ENCODE measurements around the gene MYO1B.

Gene MYO1B

DNA sequence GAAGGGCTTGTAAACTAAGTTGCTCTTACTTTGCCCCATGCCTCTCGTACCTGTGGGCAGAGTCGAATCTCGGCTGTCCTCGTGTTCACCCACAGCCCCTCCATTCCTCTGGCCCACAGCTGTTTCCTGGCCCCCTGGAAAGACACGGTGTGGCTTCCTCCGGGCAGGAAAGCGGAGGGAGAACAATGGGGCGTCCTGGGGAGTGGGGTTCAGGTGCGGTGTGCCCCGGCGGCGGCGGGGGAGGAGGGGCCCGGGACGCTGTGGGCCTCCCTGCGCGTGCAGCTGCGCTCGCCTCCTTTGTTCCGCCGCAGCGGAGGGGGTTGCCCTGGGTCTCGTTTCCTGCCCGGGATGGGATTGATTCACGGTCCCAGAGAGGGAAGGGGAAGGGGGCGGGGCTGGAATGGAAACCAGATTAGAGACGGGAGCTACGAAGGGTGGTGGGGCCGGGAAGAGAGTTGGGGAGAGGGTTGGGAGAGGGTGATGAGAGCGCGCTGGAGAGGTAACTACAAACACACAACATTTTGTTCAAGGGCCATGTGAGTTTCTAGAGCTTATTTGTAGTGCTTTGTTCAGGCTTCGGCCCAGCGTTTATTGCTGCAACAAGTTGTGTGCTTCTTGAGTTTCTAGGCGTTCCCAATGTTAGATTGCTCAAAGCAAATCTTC, 796 bp downstream of the MYO1B start:
- WGBS, 2 experiments (ENCODE audit: insufficient coverage in 2 of 2), result 0 to 2% methylated on average over 4 to 13 of the region's 34 CpGs
- H3K9me3 ChIP-seq (ENCODE audit: control insufficient read depth, low read length), result no peaks in the 10 kb centered on the region
- H3K36me3 ChIP-seq (ENCODE audit: control insufficient read depth, insufficient read depth, low read length), result peaks cover 9% of the 10 kb centered on the region
- peak overlapping the region; percentile 77 for H3K4me3 ChIP-seq (ENCODE audit: extremely low read depth, insufficient read depth, low read length, poor library complexity, severe bottlenecking)
- H3K27ac ChIP-seq (ENCODE audit: low read depth, low read length, severe bottlenecking), result peak overlapping the region; percentile 95
- peaks cover 32% of the 10 kb centered on the region for H3K4me1 ChIP-seq (ENCODE audit: control insufficient read depth, insufficient read depth, low read length, poor library complexity, severe bottlenecking)

DNA sequence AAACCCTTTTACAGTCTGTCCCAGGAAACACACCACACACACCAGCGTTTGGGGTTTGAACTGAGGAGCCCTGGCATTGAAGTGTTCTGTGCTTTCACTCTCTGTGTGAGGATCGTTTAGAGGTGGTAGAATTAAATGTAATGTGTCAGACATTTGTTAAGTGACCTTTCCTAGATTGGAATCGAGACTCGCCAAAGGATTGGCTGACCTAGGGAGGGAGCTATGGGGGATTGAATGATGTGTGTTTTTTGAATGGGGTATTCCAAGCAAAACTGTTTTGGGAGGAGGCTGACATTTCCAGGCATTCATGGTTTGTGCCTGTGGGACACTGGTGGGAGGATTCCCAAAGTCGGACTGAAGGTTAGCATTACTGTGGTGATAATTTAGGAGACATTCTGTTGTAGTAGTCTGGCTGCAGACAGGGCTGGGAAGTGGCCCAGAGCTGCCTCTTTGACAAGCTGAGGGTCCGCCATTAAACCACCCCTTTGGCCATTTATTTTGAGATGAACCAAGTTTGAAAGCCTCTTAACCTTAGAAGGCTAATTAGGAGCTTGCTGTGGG, 1.7 kb downstream of the MYO1B start:
- H3K36me3 ChIP-seq (ENCODE audit: control insufficient read depth, insufficient read depth, low read length), result peaks cover 9% of the 10 kb centered on the region
- H3K9me3 ChIP-seq (ENCODE audit: control insufficient read depth, low read length), result no peaks in the 10 kb centered on the region
- H3K4me1 ChIP-seq (ENCODE audit: control insufficient read depth, insufficient read depth, low read length, poor library complexity, severe bottlenecking), result peaks cover 34% of the 10 kb centered on the region
- WGBS, 2 experiments (ENCODE audit: insufficient coverage in 2 of 2), result 16 to 35% methylated on average over 4 of the region's 6 CpGs
- peak overlapping the region; percentile 77 for H3K4me3 ChIP-seq (ENCODE audit: extremely low read depth, insufficient read depth, low read length, poor library complexity, severe bottlenecking)
- H3K27ac ChIP-seq (ENCODE audit: low read depth, low read length, severe bottlenecking), result peak overlapping the region; percentile 95

DNA sequence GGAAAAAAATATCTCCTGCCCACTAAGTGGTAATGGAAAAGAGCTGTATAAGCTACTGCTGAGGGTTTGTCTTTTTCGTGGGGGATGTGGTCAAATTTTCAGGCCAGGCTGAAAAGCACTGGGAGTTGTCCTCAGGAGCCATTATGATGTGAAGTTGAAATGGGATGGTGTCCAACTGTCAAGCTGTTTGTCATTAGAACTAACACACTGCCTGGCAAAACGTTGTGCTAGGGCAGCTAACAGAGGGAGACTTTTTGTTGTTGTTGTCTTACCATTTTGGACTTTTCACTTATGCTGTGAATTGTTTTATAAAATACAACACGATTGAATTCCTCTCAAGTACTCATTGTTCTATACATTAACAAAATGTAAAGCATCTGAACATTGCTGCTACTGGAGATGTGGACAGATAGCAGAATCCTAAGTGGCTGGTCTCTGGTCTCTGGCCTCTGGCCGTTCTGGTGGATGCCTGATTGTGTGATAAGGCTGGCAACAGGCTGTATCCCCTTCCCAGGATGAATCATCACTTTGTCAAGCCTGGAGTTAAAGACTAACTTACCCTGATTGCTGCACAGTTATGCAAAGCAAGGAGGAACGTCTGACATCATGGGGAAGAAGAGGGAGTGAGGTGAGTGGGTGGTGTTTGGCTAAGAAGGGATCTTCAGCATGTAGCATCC, 2.3 kb downstream of the MYO1B start:
- Histone ChIP-seq H3K9me3 (ENCODE audit: control insufficient read depth, low read length) (no peaks in the 10 kb centered on the region), H3K27ac (ENCODE audit: low read depth, low read length, severe bottlenecking) (peak overlapping the region; percentile 95), H3K4me1 (ENCODE audit: control insufficient read depth, insufficient read depth, low read length, poor library complexity, severe bottlenecking) (peaks cover 37% of the 10 kb centered on the region), H3K36me3 (ENCODE audit: control insufficient read depth, insufficient read depth, low read length) (peaks cover 9% of the 10 kb centered on the region), H3K4me3 (ENCODE audit: extremely low read depth, insufficient read depth, low read length, poor library complexity, severe bottlenecking) (peak overlapping the region; percentile 77)
- WGBS, 2 experiments (ENCODE audit: insufficient coverage in 2 of 2), result 13 to 22% methylated on average over 3 of the region's 5 CpGs

DNA sequence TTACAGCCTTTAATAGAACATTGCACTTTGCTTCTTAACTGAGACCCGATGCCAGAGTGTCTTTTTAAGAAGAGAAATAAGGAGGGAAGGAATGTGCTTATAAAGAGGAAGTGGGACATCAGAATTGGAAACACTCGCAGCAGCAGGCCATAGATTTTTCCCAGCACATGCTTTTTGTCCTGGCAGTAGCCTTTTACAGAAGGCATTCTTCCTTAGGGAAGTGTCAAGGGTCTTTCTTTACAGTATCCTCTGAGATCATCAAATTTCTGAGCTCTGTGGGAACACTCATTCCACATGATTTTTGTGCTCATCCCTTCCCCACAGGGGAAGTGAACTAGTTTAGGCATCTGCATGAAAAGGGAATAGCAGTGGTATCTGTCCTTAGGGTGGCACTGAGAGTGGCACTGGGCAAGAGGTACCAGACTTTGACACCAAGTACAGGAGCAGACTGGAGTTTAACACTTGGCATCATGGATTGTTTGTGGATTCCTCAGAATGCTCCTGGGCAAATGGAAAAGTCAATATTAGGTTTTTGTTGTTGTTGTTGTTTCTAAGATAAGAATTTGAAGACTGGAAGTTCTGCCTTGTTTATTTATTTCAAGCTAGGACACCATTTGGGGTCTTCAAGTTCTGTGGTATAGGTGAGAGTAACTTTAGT, 4.1 kb downstream of the MYO1B start:
- Histone ChIP-seq H3K4me1 (ENCODE audit: control insufficient read depth, insufficient read depth, low read length, poor library complexity, severe bottlenecking) (peaks cover 47% of the 10 kb centered on the region), H3K27ac (ENCODE audit: low read depth, low read length, severe bottlenecking) (peak overlapping the region; percentile 57), H3K4me3 (ENCODE audit: extremely low read depth, insufficient read depth, low read length, poor library complexity, severe bottlenecking) (no peak overlapping the region), H3K36me3 (ENCODE audit: control insufficient read depth, insufficient read depth, low read length) (peaks cover 3% of the 10 kb centered on the region), H3K9me3 (ENCODE audit: control insufficient read depth, low read length) (no peaks in the 10 kb centered on the region)
- WGBS, 2 experiments (ENCODE audit: insufficient coverage in 2 of 2), result 43 to 70% methylated on average over 1 to 2 of the region's 2 CpGs

DNA sequence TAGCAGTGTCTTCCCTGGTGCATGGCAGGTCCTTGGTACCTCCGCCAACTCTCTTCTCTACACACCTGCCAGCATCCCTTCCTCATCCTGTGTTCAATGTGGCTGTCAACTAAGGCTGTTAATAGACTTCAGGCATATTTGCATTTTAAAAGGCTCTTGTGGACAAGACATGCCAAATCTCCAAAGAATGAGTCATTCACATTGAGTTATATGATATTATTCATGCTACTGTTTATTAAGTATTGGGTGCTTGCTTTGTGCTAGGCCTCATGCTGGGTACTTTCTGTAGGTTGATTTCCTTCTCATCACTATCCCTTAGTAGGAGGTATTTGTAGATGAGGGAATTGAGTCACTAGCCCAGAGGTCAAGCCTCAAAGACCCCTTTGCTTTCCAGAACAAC, 5.2 kb downstream of the MYO1B start:
- H3K36me3 ChIP-seq (ENCODE audit: control insufficient read depth, insufficient read depth, low read length), result peaks cover 3% of the 10 kb centered on the region
- no peak overlapping the region for H3K4me3 ChIP-seq (ENCODE audit: extremely low read depth, insufficient read depth, low read length, poor library complexity, severe bottlenecking)
- WGBS, 2 experiments (ENCODE audit: insufficient coverage in 2 of 2), result 100% methylated on average over 1 of the region's 1 CpG; no CpG with 5 or more reads in 1 of the 2 experiments
- peak overlapping the region; percentile 41 for H3K27ac ChIP-seq (ENCODE audit: low read depth, low read length, severe bottlenecking)
- peaks cover 53% of the 10 kb centered on the region for H3K4me1 ChIP-seq (ENCODE audit: control insufficient read depth, insufficient read depth, low read length, poor library complexity, severe bottlenecking)
- H3K9me3 ChIP-seq (ENCODE audit: control insufficient read depth, low read length), result no peaks in the 10 kb centered on the region

DNA sequence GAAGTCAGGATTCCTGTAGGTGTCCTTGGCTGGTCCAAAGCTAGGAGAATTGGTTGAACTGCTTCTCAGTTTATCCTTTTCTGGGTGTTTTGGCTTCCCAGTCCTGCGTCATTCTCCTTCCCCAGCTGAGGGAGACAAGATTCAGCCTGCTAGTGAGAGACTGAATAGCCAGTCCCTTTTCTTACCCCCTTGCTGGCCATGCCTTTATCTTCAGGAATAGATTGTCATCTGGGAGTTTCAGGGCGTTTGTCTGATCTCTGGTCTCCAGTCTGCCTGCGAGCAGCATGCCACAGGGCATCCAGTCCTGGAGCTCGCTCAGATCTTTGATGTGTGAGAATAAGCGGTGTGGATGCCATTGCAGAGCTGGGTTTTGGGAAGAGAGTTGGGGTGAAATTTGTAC, 5.8 kb downstream of the MYO1B start:
- H3K4me3 ChIP-seq (ENCODE audit: extremely low read depth, insufficient read depth, low read length, poor library complexity, severe bottlenecking), result no peak overlapping the region
- peak overlapping the region; percentile 41 for H3K27ac ChIP-seq (ENCODE audit: low read depth, low read length, severe bottlenecking)
- H3K9me3 ChIP-seq (ENCODE audit: control insufficient read depth, low read length), result no peaks in the 10 kb centered on the region
- H3K4me1 ChIP-seq (ENCODE audit: control insufficient read depth, insufficient read depth, low read length, poor library complexity, severe bottlenecking), result peaks cover 59% of the 10 kb centered on the region
- 45 to 62% methylated on average over 4 to 5 of the region's 5 CpGs for WGBS, 2 experiments (ENCODE audit: insufficient coverage in 2 of 2)
- H3K36me3 ChIP-seq (ENCODE audit: control insufficient read depth, insufficient read depth, low read length), result peaks cover 3% of the 10 kb centered on the region

DNA sequence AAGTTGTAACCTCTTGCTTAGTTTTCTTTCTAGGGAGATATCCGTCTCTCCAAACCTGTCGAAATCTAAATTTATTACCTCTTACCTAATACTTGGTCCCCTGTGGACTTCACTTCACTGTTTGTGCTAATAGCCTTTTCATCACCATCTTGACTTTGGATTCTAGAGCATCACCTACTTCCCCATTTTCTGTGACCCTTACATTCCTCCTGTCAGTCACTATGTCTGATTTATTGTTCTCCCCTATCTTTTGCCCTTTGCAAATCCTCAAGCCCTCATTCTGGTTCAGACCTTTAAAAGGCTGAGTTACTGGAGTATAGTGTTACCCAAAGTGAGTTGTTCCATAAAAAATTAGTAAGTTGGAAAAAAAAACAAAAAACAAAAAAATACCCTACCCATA, 7.5 kb downstream of the MYO1B start:
- H3K36me3 ChIP-seq (ENCODE audit: control insufficient read depth, insufficient read depth, low read length), result peaks cover 3% of the 10 kb centered on the region
- H3K9me3 ChIP-seq (ENCODE audit: control insufficient read depth, low read length), result no peaks in the 10 kb centered on the region
- H3K4me1 ChIP-seq (ENCODE audit: control insufficient read depth, insufficient read depth, low read length, poor library complexity, severe bottlenecking), result peaks cover 60% of the 10 kb centered on the region
- H3K27ac ChIP-seq (ENCODE audit: low read depth, low read length, severe bottlenecking), result no peak overlapping the region
- no peak overlapping the region for H3K4me3 ChIP-seq (ENCODE audit: extremely low read depth, insufficient read depth, low read length, poor library complexity, severe bottlenecking)
- 88 to 90% methylated on average over 2 of the region's 2 CpGs for WGBS, 2 experiments (ENCODE audit: insufficient coverage in 2 of 2)

DNA sequence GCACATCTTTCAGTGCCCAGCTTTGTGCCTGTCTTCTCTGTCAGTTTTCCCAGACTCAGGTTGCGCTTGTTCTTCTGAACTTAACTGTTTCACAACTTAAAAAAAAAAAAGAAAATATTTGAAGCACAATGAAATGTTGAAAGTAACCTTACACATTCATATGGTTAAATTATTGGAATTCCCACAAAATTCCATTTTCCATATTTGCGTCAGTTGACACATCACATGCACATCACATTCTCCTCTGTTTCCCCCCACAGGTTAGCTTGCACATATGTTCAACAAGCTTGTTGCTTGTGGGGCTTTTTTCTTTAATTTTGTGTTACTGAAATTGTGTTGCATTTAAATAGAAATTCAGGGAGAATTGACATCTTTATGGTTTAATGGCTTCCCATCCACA, 8.3 kb downstream of the MYO1B start:
- no peak overlapping the region for H3K4me3 ChIP-seq (ENCODE audit: extremely low read depth, insufficient read depth, low read length, poor library complexity, severe bottlenecking)
- no peak overlapping the region for H3K27ac ChIP-seq (ENCODE audit: low read depth, low read length, severe bottlenecking)
- WGBS, 2 experiments (ENCODE audit: insufficient coverage in 2 of 2), result no CpG with 5 or more reads among the region's 2 CpGs
- H3K4me1 ChIP-seq (ENCODE audit: control insufficient read depth, insufficient read depth, low read length, poor library complexity, severe bottlenecking), result peaks cover 56% of the 10 kb centered on the region
- H3K36me3 ChIP-seq (ENCODE audit: control insufficient read depth, insufficient read depth, low read length), result no peaks in the 10 kb centered on the region
- no peaks in the 10 kb centered on the region for H3K9me3 ChIP-seq (ENCODE audit: control insufficient read depth, low read length)

- no peak overlapping the region for H3K4me3 ChIP-seq (ENCODE audit: extremely low read depth, insufficient read depth, low read length, poor library complexity, severe bottlenecking)
- no peaks in the 10 kb centered on the region for H3K9me3 ChIP-seq (ENCODE audit: control insufficient read depth, low read length)
- peaks cover 45% of the 10 kb centered on the region for H3K4me1 ChIP-seq (ENCODE audit: control insufficient read depth, insufficient read depth, low read length, poor library complexity, severe bottlenecking)
- 91 to 96% methylated on average over 4 of the region's 4 CpGs for WGBS, 2 experiments (ENCODE audit: insufficient coverage in 2 of 2)
- H3K27ac ChIP-seq (ENCODE audit: low read depth, low read length, severe bottlenecking), result no peak overlapping the region
- H3K36me3 ChIP-seq (ENCODE audit: control insufficient read depth, insufficient read depth, low read length), result no peaks in the 10 kb centered on the region
Measured at GRCh38 chr2:191255271-191255670, 10.1 kb downstream of the MYO1B start.

DNA sequence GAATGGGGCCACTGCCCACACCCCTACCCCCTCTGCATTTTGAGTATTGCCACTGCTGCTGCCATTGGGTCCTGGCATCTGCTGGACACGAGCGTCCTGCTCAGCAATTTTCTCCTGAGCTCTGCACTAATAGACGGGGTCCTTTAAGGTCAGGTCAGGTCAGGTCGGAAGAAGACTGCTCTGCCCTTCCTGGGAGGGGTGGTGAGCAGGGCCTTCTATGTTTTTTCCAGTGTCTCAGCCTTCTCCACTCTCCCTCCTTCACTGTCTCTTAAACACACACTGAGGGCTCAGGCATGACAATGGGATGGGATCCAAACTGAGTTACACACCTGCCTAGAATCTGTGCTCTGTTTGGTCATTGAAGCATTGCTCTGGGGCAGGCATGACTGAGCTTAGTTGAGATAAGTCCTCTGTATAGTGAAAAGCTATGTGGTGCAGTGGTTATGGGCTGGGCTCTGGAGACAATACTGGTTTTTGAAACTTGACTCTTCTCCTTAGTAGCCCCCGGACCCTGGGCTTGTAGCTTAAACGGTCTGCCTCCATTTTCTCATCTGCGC, 10.6 kb downstream of the MYO1B start:
- H3K27ac ChIP-seq (ENCODE audit: low read depth, low read length, severe bottlenecking), result no peak overlapping the region
- 74 to 77% methylated on average over 5 of the region's 7 CpGs for WGBS, 2 experiments (ENCODE audit: insufficient coverage in 2 of 2)
- peaks cover 40% of the 10 kb centered on the region for H3K4me1 ChIP-seq (ENCODE audit: control insufficient read depth, insufficient read depth, low read length, poor library complexity, severe bottlenecking)
- no peaks in the 10 kb centered on the region for H3K9me3 ChIP-seq (ENCODE audit: control insufficient read depth, low read length)
- no peak overlapping the region for H3K4me3 ChIP-seq (ENCODE audit: extremely low read depth, insufficient read depth, low read length, poor library complexity, severe bottlenecking)
- H3K36me3 ChIP-seq (ENCODE audit: control insufficient read depth, insufficient read depth, low read length), result no peaks in the 10 kb centered on the region

Data from mesodermal cell (in vitro differentiated cells).